ENCODE data around the gene SLC2A13.

- no peak for TF ChIP-seq CTCF (IDR thresholded peaks at IDR 0.05)
- no peak for TF ChIP-seq POLR2A (IDR thresholded peaks at IDR 0.05)
Observed at GRCh38 chr12:39743655-39744054, 362.2 kb downstream of the SLC2A13 start.

Measured in body of pancreas (tissue), 4 donors.